Measurements from ENCODE around the gene ANKRD49. TPM values are rescaled to one million over a fixed set of nuclear protein-coding genes. Genes with fewer than 3 reads are reported as not detected.

ANKRD49 gene
- total and polyA plus RNA-seq, 2 of the 4 experiments (the other 2 are of a cell fraction): 7.2 to 10.4 TPM

- no peak for TF ChIP-seq SMC3 (IDR thresholded peaks at IDR 0.05; ENCODE audit: low read depth, low read length)
These were observed 32.0 kb downstream of the ANKRD49 start (continued) for GRCh38 chr11:94525546-94526324.

- no peak overlapping the region for H2BK120ac ChIP-seq (ENCODE audit: low read depth, low read length)
- no peak overlapping the region for H3K23ac ChIP-seq (ENCODE audit: low read depth, low read length)
- H4K8ac ChIP-seq (ENCODE audit: low read depth in 2 of 2, low read length in 2 of 2): no peak overlapping the region
- no peak overlapping the region for H3K9ac ChIP-seq (ENCODE audit: low read depth, low read length)
- no peak overlapping the region for H3K27ac ChIP-seq (ENCODE audit: insufficient read depth, low read length)
- intact Hi-C loops (cut with micrococcal nuclease) (loop anchor here (5.0 kb wide), 1 partner anchor 1900 kb away; no protein-coding TSS in a partner anchor), dilution Hi-C loops (cut with HindIII; ENCODE audit: low sequenced_read_pairs, unreplicated experiment) (no loop called here), in situ Hi-C loops (cut with MboI; ENCODE audit: low sequenced_read_pairs) (loop anchor here (10.0 kb wide), 1 partner anchor 48 kb away; no protein-coding TSS in a partner anchor)
- H2BK20ac ChIP-seq (ENCODE audit: low read depth, low read length): no peak overlapping the region
- no peak overlapping the region for H2BK5ac ChIP-seq (ENCODE audit: low read depth, low read length, poor library complexity, severe bottlenecking)
- ChIA-PET POLR2A (ENCODE audit: unreplicated experiment) (no interaction called here), CTCF (interaction anchor here (0.6 to 1.3 kb wide), 4 partner anchors 22 to 1152 kb away, joined by 3 to 4 read pairs (median 4); no protein-coding TSS in a partner anchor)
- no peaks in the 10 kb centered on the region for H3K36me3 ChIP-seq (ENCODE audit: control insufficient read depth, insufficient read depth, low read length)
- H4K5ac ChIP-seq (ENCODE audit: low read depth, low read length): no peak overlapping the region
- H2AK5ac ChIP-seq (ENCODE audit: low read depth, low read length): no peak overlapping the region
- no CpG with 5 or more reads among the region's 4 CpGs for WGBS, 2 experiments (ENCODE audit: extremely low coverage in 2 of 2, insufficient read length in 1 of 2)
- no peaks in the 10 kb centered on the region for H3K9me3 ChIP-seq (ENCODE audit: control insufficient read depth, insufficient read depth, low read length)
- no peak overlapping the region for H3K18ac ChIP-seq (ENCODE audit: low read depth, low read length)
- H3K9me1 ChIP-seq (ENCODE audit: insufficient read depth, low read length): no peaks in the 10 kb centered on the region
- H3K4me1 ChIP-seq (ENCODE audit: control insufficient read depth, insufficient read depth, low read length): no peaks in the 10 kb centered on the region
- H3K27me3 ChIP-seq (ENCODE audit: control insufficient read depth, insufficient read depth, low read length): no peaks in the 10 kb centered on the region
- no TSS peak for BruUV-seq (replicated peaks)
- TF ChIP-seq POLR2A (IDR thresholded peaks at IDR 0.05; ENCODE audit: low read depth, low read length) (no peak), FOS (IDR thresholded peaks at IDR 0.05; ENCODE audit: low read depth, low read length) (no peak), CEBPB (IDR thresholded peaks at IDR 0.05; ENCODE audit: low read depth, low read length) (peak; percentile 88), RFX5 (IDR thresholded peaks at IDR 0.05; ENCODE audit: low read depth, low read length) (no peak)
- no peaks in the 10 kb centered on the region for H4K20me1 ChIP-seq (ENCODE audit: insufficient read depth, low read length)
- peak; percentile 23 for DNase-seq
- no peak overlapping the region for H2BK15ac ChIP-seq (ENCODE audit: low read depth, low read length)
- H3K4me3 ChIP-seq (ENCODE audit: insufficient read depth, low read depth, low read length): no peak overlapping the region
- no peak overlapping the region for H4K91ac ChIP-seq (ENCODE audit: insufficient read depth, low read depth, low read length)
- no peak overlapping the region for H2AK9ac ChIP-seq (replicated peaks; ENCODE audit: low read depth, low read length, poor library complexity)
- no peak overlapping the region for H3K14ac ChIP-seq (replicated peaks; ENCODE audit: low read depth, low read length)
- H3K4ac ChIP-seq (ENCODE audit: low read depth, low read length): no peak overlapping the region
- H3K56ac ChIP-seq (ENCODE audit: extremely low read depth, insufficient read depth, low read length): no peak overlapping the region
- no peaks in the 10 kb centered on the region for H3K79me1 ChIP-seq (ENCODE audit: low read depth in 1 of 2, low read length in 2 of 2)
- no peak overlapping the region for H3K4me2 ChIP-seq (ENCODE audit: low read depth, low read length)
- no peak overlapping the region for H2AFZ ChIP-seq (replicated peaks; ENCODE audit: low read length, poor library complexity)
- no peak for ATAC-seq (ENCODE audit: low read depth)
These were observed 33.1 kb downstream of the ANKRD49 start for GRCh38 chr11:94526645-94527438.

All from IMR-90 (cell line).